ENCODE results near the gene ADNP. TPM values are rescaled to one million over a fixed set of nuclear protein-coding genes. Genes with fewer than 3 reads are reported as not detected.

The ADNP gene
- total RNA-seq, 2 experiments from 2014 or later = 73.0 to 80.7 TPM

DNA sequence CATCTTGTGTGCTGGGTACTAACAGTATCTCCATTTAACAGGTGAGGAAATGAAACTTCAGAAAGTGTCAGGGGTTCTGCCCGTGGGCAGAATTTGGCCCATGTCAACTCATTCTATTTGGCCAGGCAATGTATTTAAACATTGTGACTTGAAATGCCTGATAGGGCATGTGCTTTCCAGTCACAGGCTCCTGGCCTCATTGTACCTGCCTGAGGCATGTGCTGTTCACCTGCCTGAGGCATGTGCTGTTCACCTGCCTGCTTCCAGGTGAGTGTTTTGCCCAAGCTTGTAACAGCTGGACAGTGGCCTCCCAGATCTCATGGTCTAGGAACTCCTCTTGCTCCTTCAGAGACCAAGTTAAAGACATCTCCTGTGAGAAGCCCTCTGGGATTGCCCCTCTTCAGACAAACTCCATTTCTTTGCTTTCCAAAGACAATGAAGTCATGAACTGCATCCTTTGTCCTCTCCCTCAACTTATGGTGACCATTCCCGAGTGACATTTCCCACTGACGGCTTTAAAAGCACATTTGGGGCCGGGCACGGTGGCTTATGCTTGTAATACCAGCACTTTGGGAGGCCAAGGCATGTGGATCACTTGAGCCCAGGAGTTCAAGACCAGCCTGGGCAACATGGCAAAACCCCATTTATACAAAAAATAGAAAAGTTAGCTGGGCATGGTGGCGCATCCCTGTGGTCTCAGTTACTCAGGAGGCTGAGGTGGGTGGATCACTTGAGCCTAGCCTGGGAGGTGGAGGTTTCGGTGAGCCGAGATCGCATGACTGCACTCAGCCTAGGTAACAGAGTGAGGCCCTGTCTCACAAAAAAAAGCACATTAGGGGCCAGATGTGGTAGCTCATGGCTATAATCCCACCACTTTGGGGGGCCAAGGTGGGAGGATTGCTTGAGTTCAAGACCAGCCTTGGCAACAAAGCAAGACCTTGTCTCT, 87.6 kb downstream of the ADNP start:
- Mint-ChIP-seq H3K4me3 (no peak overlapping the region), H3K27me3 (no peaks in the 10 kb centered on the region), H3K36me3 (peaks cover 1% of the 10 kb centered on the region), H3K9me3 (no peaks in the 10 kb centered on the region), H3K4me1 (peaks cover 23% of the 10 kb centered on the region), H3K27ac (peak overlapping the region; percentile 79)
- DNase-seq = no peak

DNA sequence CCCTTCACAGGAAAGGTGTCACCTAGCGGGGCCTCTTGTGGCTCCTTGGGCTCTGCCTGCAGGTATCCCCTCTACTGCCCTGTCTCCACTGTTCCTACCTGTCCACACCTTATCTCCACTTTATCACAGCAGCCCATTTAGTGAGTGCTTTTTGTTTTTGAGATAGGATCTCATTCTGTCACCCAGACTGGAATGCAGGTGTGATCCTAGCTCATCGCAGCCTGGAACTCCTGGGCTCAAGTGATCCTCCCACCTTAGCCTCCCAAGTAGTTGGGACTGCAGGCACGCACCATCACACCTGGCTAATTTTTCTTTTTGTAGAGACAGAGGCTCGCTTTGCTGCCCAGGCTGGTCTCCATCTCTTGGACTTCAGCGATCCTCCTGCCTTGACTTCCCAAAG, 88.4 kb downstream of the ADNP start:
- H3K36me3 Mint-ChIP-seq = peaks cover 5% of the 10 kb centered on the region
- H3K27ac Mint-ChIP-seq = no peak overlapping the region
- no peak overlapping the region for H3K4me3 Mint-ChIP-seq
- H3K4me1 Mint-ChIP-seq = peaks cover 24% of the 10 kb centered on the region
- no peak for DNase-seq
- H3K9me3 Mint-ChIP-seq = no peaks in the 10 kb centered on the region
- H3K27me3 Mint-ChIP-seq = no peaks in the 10 kb centered on the region

Other genes with a start within 250 kb of the ADNP start
- not detected for gene RIPOR3, start 239.9 kb downstream of the ADNP start, total RNA-seq
- 1 to 10 TPM; 3.9 to 4.1 TPM for gene PARD6B, start 199.9 kb downstream of the ADNP start, total RNA-seq
- gene BCAS4, start 136.4 kb downstream of the ADNP start, total RNA-seq = 10 to 100 TPM; 27.1 to 28.9 TPM
- 10 to 100 TPM; 84.6 to 88.1 TPM for gene DPM1, start 27.1 kb upstream of the ADNP start, total RNA-seq
- 1 to 10 TPM; 7.8 TPM for gene MOCS3, start 27.4 kb upstream of the ADNP start, total RNA-seq
- gene KCNG1, start 91.7 kb upstream of the ADNP start, total RNA-seq = 1 to 10 TPM; 1.0 to 1.2 TPM

All from activated naive CD8-positive, alpha-beta T cell treated with anti-CD3 and anti-CD28 coated beads for 36 hours (primary cell).